H1 (cell line): Measurements from ENCODE around the gene SAMD14. TPM values are rescaled to one million over a fixed set of nuclear protein-coding genes. Genes with fewer than 3 reads are reported as not detected.

Source experiments
- BACH1 ChIP-seq: IDR thresholded peaks from 2 replicates; pipeline ENCODE4 v1.6.1; 2012; ENCODE audit warnings: low read length, improper control_type of control experiment
- CEBPB ChIP-seq: IDR thresholded peaks from 2 replicates; pipeline ENCODE4 v1.6.1; 2012; ENCODE audit warnings: low read depth, low read length
- CHD2 ChIP-seq: IDR thresholded peaks from 2 replicates; pipeline ENCODE4 v1.6.1; 2012; ENCODE audit warnings: low read length, improper control_type of control experiment
- KDM5A ChIP-seq: fragments of 200-600 bp; IDR thresholded peaks from 2 replicates; pipeline ENCODE4 v1.7.1; 2012; ENCODE audit warnings: mild to moderate bottlenecking, low read length, inconsistent platforms, mixed read lengths
- RAD21 ChIP-seq, 2 experiments: IDR thresholded peaks in 1 of 2; conservative IDR thresholded peaks in 1 of 2; 2 replicates each; pipeline ENCODE4 v1.6.1; 2011; ENCODE audit warnings: low read depth in 2 of 2, low read length in 2 of 2, improper control_type of control experiment in 1 of 2, inconsistent platforms in 1 of 2, mild to moderate bottlenecking in 1 of 2, moderate library complexity in 1 of 2
- ZNF274 ChIP-seq: IDR thresholded peaks from 2 replicates; pipeline ENCODE4 v1.7.0; 2012; ENCODE audit warnings: low read length, borderline replicate concordance; ENCODE audit errors: extremely low read depth
- polyA plus RNA-seq, 7 experiments: library from polyadenylated mRNA; depleted of rRNA in 3 of 7; stranded (reverse) in 5 of 7; unstranded in 2 of 7; fragments of >200 nt in 5 of 7; fragments of 200-250 nt in 2 of 7; gene quantifications; 1 replicate in 5 of 7; 2 replicates in 1 of 7; 4 replicates in 1 of 7; pipeline versions ENCODE4 v1.2.1 to v1.2.3, GENCODE V29; 2011 to 2013; ENCODE audit warnings: missing spikeins in 2 of 7, mixed read lengths in 2 of 7
- total RNA-seq: library from RNA; stranded (reverse); fragmentation: NEBNext Ultra II Directional; extraction: Animal tissue kit (Norgen Biotek cat#: 25700); gene quantifications from 2 replicates; pipeline ENCODE4 v1.2.1, GENCODE V29; 2021

SAMD14 gene
- total and polyA plus RNA-seq, 2 of the 8 experiments (the other 6 are each of a cell fraction or from before 2014, with no cell fraction given) = 5.7 to 5.8 TPM

DNA sequence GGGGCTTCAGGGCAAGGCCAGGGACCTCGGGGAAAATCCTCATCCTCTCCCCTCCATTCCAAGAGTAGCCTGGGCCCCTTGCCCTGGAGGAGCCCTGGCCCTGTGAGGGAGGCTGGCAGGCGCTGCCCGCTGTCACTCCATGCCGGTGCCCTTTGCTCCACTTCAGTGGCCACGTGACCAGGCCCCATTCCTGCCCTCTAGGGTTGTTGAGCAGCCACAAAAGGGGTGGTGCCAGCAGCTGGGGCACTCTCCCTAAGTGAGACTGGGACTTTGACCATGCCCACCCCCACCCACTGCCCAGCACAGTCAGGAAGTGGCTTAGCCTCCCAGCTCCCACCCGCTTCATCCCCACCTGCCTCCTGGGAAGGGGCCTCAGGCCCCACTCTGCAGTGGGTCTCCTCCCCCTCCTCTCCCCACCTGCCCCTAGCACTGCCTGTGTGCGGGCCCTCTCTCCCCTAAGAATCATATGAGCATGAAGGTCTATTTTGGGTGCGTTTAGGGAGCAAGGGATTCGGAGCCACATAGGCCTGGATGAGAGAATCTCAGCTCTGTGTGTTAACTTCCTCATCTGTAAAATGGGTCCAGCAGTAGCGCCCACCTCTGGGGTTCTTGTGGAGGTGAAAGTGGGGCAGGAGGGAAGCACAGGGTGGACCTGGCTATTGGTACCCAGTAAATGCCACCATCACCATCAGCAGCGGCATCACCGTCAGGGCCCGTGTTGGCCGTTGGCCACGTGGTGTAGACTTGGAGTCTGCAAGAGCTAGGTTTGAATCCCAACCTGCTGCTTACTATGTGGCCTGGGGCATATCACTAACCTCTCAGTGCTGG, 27.6 kb downstream of the SAMD14 start (continued):
- TF ChIP-seq RAD21 (IDR thresholded peaks at IDR 0.05 in 1 of 2, conservative IDR thresholded peaks at IDR 0.05 in 1 of 2; ENCODE audit: low read depth in 2 of 2, low read length in 2 of 2) = no peak
- TF ChIP-seq KDM5A = no peak
- no peak for TF ChIP-seq CHD2
- TF ChIP-seq BACH1 = no peak
- no peak for TF ChIP-seq ZNF274
- no peak for TF ChIP-seq CEBPB
